PC-9 (cell line): ENCODE data around the gene FAM209B. TPM values are rescaled to one million over a fixed set of nuclear protein-coding genes. Genes with fewer than 3 reads are reported as not detected.
"Not testable (repeated sequence)": the region's sequence is repeated elsewhere in the genome, so short reads cannot be mapped to it uniquely, and the experiment has no call there.

Source experiments
- BruUV-seq: library from RNA; stranded (reverse); fragments of 400-500 nt; replicated peaks from 2 replicates; lab custom pipeline; 2021; lab: Mats Ljungman, UMichigan
- CTCF ChIA-PET: fragments of 300-600 bp; sonication (Branson Sonifier 250); formaldehyde crosslinking; loops from one replicate; lab custom pipeline; 2022; ENCODE audit warnings: antibody characterized with exemption; lab: Charles Lee
- POLR2A ChIA-PET: fragments of 300-600 bp; sonication (Branson Sonifier 250); formaldehyde crosslinking; loops from one replicate; lab custom pipeline; 2022; ENCODE audit warnings: antibody characterized with exemption; ENCODE audit not compliant: unreplicated experiment; lab: Charles Lee
- DNase-seq, 2 experiments: peaks; one replicate each; pipeline versions ENCODE4 v3.0.0 to v3.0.0-alpha.2; 2015 to 2022; ENCODE audit warnings: mixed read lengths in 1 of 2
- H2AFZ ChIP-seq: fragments of 200-600 bp; sonication (generic); 2 replicates; pipeline ENCODE4 v1.8.1; 2017; ENCODE audit warnings: antibody characterized with exemption
- H3F3A ChIP-seq: fragments of 200-600 bp; sonication (generic); 2 replicates; pipeline ENCODE4 v1.8.1; 2017; ENCODE audit warnings: antibody characterized with exemption, mild to moderate bottlenecking, low read depth; ENCODE audit not compliant: insufficient read depth
- H3K27ac ChIP-seq: fragments of 200-600 bp; sonication (generic); 2 replicates; pipeline ENCODE4 v1.6.1; 2016; ENCODE audit warnings: mixed run types
- H3K27me3 ChIP-seq: fragments of 200-600 bp; sonication (generic); 2 replicates; pipeline ENCODE4 v1.6.1; 2016; ENCODE audit warnings: low read depth, mixed run types; ENCODE audit not compliant: insufficient read depth
- H3K36me3 ChIP-seq: fragments of 200-600 bp; sonication (generic); 2 replicates; pipeline ENCODE4 v1.6.1; 2016; ENCODE audit warnings: low read depth, mixed run types
- H3K4me1 ChIP-seq: fragments of 200-600 bp; sonication (generic); replicated peaks from 2 replicates; pipeline ENCODE4 v1.6.1; 2016; ENCODE audit warnings: mixed run types; ENCODE audit not compliant: insufficient read depth
- H3K4me2 ChIP-seq: fragments of 200-600 bp; sonication (generic); 2 replicates; pipeline ENCODE4 v1.6.1; 2017; ENCODE audit warnings: mixed run types
- H3K4me3 ChIP-seq: fragments of 200-600 bp; sonication (generic); 2 replicates; pipeline ENCODE4 v1.6.1; 2016; ENCODE audit warnings: mixed run types
- H3K79me2 ChIP-seq: fragments of 200-600 bp; sonication (generic); 2 replicates; pipeline ENCODE4 v1.6.1; 2017; ENCODE audit warnings: low read depth, mixed run types
- H3K9me2 ChIP-seq: fragments of 200-600 bp; sonication (generic); 2 replicates; pipeline ENCODE4 v1.8.1; 2017; ENCODE audit warnings: mild to moderate bottlenecking; ENCODE audit not compliant: insufficient read depth
- H3K9me3 ChIP-seq: fragments of 200-600 bp; sonication (generic); 2 replicates; pipeline ENCODE4 v1.8.1; 2016; ENCODE audit warnings: low read depth; ENCODE audit not compliant: insufficient read depth
- H4K20me1 ChIP-seq: fragments of 200-600 bp; sonication (generic); 2 replicates; pipeline ENCODE4 v1.8.1; 2017; ENCODE audit not compliant: insufficient read depth
- CTCF ChIP-seq: fragments of 200-600 bp; sonication (generic); conservative IDR thresholded peaks from 2 replicates; pipeline ENCODE4 v1.6.1; 2017; ENCODE audit warnings: mixed run types, antibody characterized with exemption, mild to moderate bottlenecking, moderate library complexity
- EZH2 ChIP-seq: fragments of 200-600 bp; sonication (generic); IDR thresholded peaks from 2 replicates; pipeline ENCODE4 v1.8.0; 2017; ENCODE audit warnings: antibody characterized with exemption, low read depth
- intact Hi-C: fragments of 100-400 bp; cut with micrococcal nuclease; formaldehyde crosslinking; loops from one replicate; pipeline ENCODE4 v1.10.0; 2022; ENCODE audit not compliant: unreplicated experiment
- total RNA-seq: library from RNA; stranded (reverse); gene quantifications from 2 replicates; pipeline ENCODE4 v1.2.3, GENCODE V29; 2021

FAM209B gene
- total RNA-seq, 1 experiment from 2014 or later = not detected

GRCh38 chr20:56552911-56553629, 20.0 kb downstream of the FAM209B start:
- H3F3A ChIP-seq = peaks cover 18% of the 10 kb centered on the region
- BruUV-seq = no TSS peak
- no peak for DNase-seq
- no peaks in the 10 kb centered on the region for H3K79me2 ChIP-seq
- H3K27ac ChIP-seq = no peak overlapping the region
- H3K4me1 ChIP-seq = peaks cover 27% of the 10 kb centered on the region
- POLR2A ChIA-PET = no interaction called here
- no peaks in the 10 kb centered on the region for H3K36me3 ChIP-seq
- no peaks in the 10 kb centered on the region for H3K9me3 ChIP-seq
- H4K20me1 ChIP-seq = no peaks in the 10 kb centered on the region
- no peaks in the 10 kb centered on the region for H3K27me3 ChIP-seq
- intact Hi-C loops = loop anchor here (5.0 kb wide), 1 partner anchor 794 kb away; no protein-coding TSS in a partner anchor
- no peak overlapping the region for H3K4me3 ChIP-seq
- H3K9me2 ChIP-seq = no peaks in the 10 kb centered on the region
- CTCF ChIA-PET = no interaction called here
- TF ChIP-seq CTCF (no peak), EZH2 (no peak)
- H2AFZ ChIP-seq = no peak overlapping the region
- H3K4me2 ChIP-seq = no peak overlapping the region

- no peaks in the 10 kb centered on the region for H3K36me3 ChIP-seq
- no TSS peak for BruUV-seq
- CTCF ChIA-PET = interaction anchor here (0.7 to 1.3 kb wide), 3 partner anchors 11 to 75 kb away, joined by 3 to 5 read pairs (median 3); no protein-coding TSS in a partner anchor
These were observed 21.8 kb downstream of the FAM209B start for GRCh38 chr20:56554869-56555268.

GRCh38 chr20:56558968-56559367, 25.9 kb downstream of the FAM209B start:
- no peaks in the 10 kb centered on the region for H4K20me1 ChIP-seq
- no peak overlapping the region for H3K4me3 ChIP-seq
- no peaks in the 10 kb centered on the region for H3K36me3 ChIP-seq
- DNase-seq = no peak
- no peaks in the 10 kb centered on the region for H3K79me2 ChIP-seq
- H3F3A ChIP-seq = peaks cover 18% of the 10 kb centered on the region
- H2AFZ ChIP-seq = no peak overlapping the region
- ChIA-PET CTCF (no interaction called here), POLR2A (no interaction called here)
- TF ChIP-seq CTCF (no peak), EZH2 (no peak)
- H3K4me2 ChIP-seq = no peak overlapping the region
- H3K27me3 ChIP-seq = no peaks in the 10 kb centered on the region
- no peaks in the 10 kb centered on the region for H3K9me3 ChIP-seq
- intact Hi-C loops = loop anchor here (5.0 kb wide), 1 partner anchor 228 kb away; no protein-coding TSS in a partner anchor
- no peaks in the 10 kb centered on the region for H3K9me2 ChIP-seq
- H3K27ac ChIP-seq = no peak overlapping the region
- no TSS peak for BruUV-seq
- H3K4me1 ChIP-seq = peaks cover 20% of the 10 kb centered on the region

More at GRCh38 chr20:56554869-56555268, 21.8 kb downstream of the FAM209B start:
- peaks cover 27% of the 10 kb centered on the region for H3K4me1 ChIP-seq
- no peaks in the 10 kb centered on the region for H3K27me3 ChIP-seq
- peaks cover 18% of the 10 kb centered on the region for H3F3A ChIP-seq
- no peaks in the 10 kb centered on the region for H3K9me3 ChIP-seq
- peak; percentile 77 to 99 for DNase-seq
- no peaks in the 10 kb centered on the region for H3K79me2 ChIP-seq
- TF ChIP-seq EZH2 (no peak), CTCF (peak; percentile 45)
- H3K27ac ChIP-seq = peak overlapping the region; percentile 76
- peak overlapping the region; percentile 62 for H3K4me2 ChIP-seq
- POLR2A ChIA-PET = interaction anchor here (0.6 to 0.7 kb wide), 3 partner anchors 75 to 360 kb away, joined by 3 to 5 read pairs (median 4); no protein-coding TSS in a partner anchor
- no peak overlapping the region for H2AFZ ChIP-seq
- intact Hi-C loops = loop anchor here (1.0 to 5.0 kb wide), 7 partner anchors 22 to 792 kb away; no protein-coding TSS in a partner anchor
- peak overlapping the region; percentile 25; the same call in 1 of the 2 replicates for H3K4me3 ChIP-seq
- no peaks in the 10 kb centered on the region for H4K20me1 ChIP-seq
- H3K9me2 ChIP-seq = no peaks in the 10 kb centered on the region

GRCh38 chr20:56564526-56564925, 31.5 kb downstream of the FAM209B start:
- H3K79me2 ChIP-seq, H3K4me2 ChIP-seq, H4K20me1 ChIP-seq, CTCF ChIA-PET, H3K27me3 ChIP-seq, H3K9me2 ChIP-seq, H3K27ac ChIP-seq, BruUV-seq, H3K4me3 ChIP-seq, H3K9me3 ChIP-seq, H3K36me3 ChIP-seq, DNase-seq, intact Hi-C loops, H2AFZ ChIP-seq: not testable (repeated sequence)
- POLR2A ChIA-PET = interaction anchor here (0.6 kb wide), 1 partner anchor 14 kb away, joined by 4 read pairs; no protein-coding TSS in a partner anchor
- H3K4me1 ChIP-seq = peaks cover 28% of the 10 kb centered on the region
- peaks cover 26% of the 10 kb centered on the region for H3F3A ChIP-seq
